CD4-positive, alpha-beta T cell treated with Interleukin-21 for 1 hour (primary cell): Measurements from ENCODE around the gene GAST.
A peak's percentile ranks its signal among the peaks of the same experiment; 100 is the strongest.
"Not testable (repeated sequence)": the region's sequence is repeated elsewhere in the genome, so short reads cannot be mapped to it uniquely, and the experiment has no call there.

ENCODE experiments used
- DNase-seq: peaks from one replicate; pipeline ENCODE4 v3.0.0-alpha.2; 2020

GAST gene

GRCh38 chr17:41711669-41712400 is at the start of gene GAST:
TSS of gene GAST (plus strand) at chr17:41712331. CDS start at chr17:41715437, 3,106 bp downstream.
- DNase-seq = no peak

GRCh38 chr17:41663451-41664171 is 48.5 kb upstream of the GAST start:
- no peak for DNase-seq

GRCh38 chr17:41664172-41664457 is 48.0 kb upstream of the GAST start:
- no peak for DNase-seq

GRCh38 chr17:41664587-41665565 is 47.3 kb upstream of the GAST start:
- no peak for DNase-seq

- peak; percentile 91 for DNase-seq
Observed at GRCh38 chr17:41665566-41666236, 46.4 kb upstream of the GAST start.

- DNase-seq = peak; percentile 92
Observed at GRCh38 chr17:41666237-41666641, 45.9 kb upstream of the GAST start.

- peak; percentile 90 for DNase-seq
Observed at GRCh38 chr17:41666708-41667279, 45.3 kb upstream of the GAST start.

GRCh38 chr17:41667280-41668041 is 44.7 kb upstream of the GAST start:
- no peak for DNase-seq

- DNase-seq = no peak
Observed at GRCh38 chr17:41672153-41672552, 40.0 kb upstream of the GAST start.

- not testable (repeated sequence) for DNase-seq
Observed at GRCh38 chr17:41675157-41676057, 36.7 kb upstream of the GAST start.

- no peak for DNase-seq
Observed at GRCh38 chr17:41676058-41676419, 36.1 kb upstream of the GAST start.

- DNase-seq = no peak
Observed at GRCh38 chr17:41678411-41678906, 33.7 kb upstream of the GAST start.

- peak; percentile 89 for DNase-seq
Observed at GRCh38 chr17:41678907-41679739, 33.0 kb upstream of the GAST start.

GRCh38 chr17:41679740-41680425 is 32.2 kb upstream of the GAST start:
- DNase-seq = no peak

GRCh38 chr17:41680426-41681040 is 31.6 kb upstream of the GAST start:
- no peak for DNase-seq

GRCh38 chr17:41681776-41682175 is 30.4 kb upstream of the GAST start:
- no peak for DNase-seq

- DNase-seq = no peak
Observed at GRCh38 chr17:41682631-41683030, 29.5 kb upstream of the GAST start.

- no peak for DNase-seq
Observed at GRCh38 chr17:41683441-41684007, 28.6 kb upstream of the GAST start.
